Activated CD8-positive, alpha-beta memory T cell treated with anti-CD3 and anti-CD28 coated beads, Interleukin-2, amount 50 U/mL, for 1 hour (primary cell): ENCODE measurements around the gene RHBDL3.

Source experiments
- DNase-seq: peaks from one replicate; pipeline ENCODE4 v3.0.0-alpha.2; 2020; ENCODE audit errors: extremely low read depth

RHBDL3 gene

DNA sequence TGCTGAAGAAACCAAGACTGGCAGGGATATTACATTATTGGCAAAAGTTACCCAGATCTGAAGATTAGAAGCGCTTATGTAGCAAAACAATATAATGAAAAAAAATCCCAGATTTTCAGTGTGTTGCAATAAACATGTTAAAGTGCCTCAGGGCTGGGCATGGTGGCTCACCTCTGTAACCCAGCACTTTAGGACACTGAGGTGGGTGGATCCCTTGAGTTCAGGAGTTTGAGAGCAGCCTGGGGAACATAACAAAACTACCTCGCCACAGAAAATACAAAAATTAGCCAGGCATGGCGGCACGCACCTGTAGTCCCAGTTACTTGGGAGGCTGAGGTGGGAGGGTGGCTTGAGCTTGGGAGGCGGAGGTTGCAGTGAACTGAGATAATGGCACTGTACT, 91.1 kb downstream of the RHBDL3 start:
- no peak for DNase-seq

DNA sequence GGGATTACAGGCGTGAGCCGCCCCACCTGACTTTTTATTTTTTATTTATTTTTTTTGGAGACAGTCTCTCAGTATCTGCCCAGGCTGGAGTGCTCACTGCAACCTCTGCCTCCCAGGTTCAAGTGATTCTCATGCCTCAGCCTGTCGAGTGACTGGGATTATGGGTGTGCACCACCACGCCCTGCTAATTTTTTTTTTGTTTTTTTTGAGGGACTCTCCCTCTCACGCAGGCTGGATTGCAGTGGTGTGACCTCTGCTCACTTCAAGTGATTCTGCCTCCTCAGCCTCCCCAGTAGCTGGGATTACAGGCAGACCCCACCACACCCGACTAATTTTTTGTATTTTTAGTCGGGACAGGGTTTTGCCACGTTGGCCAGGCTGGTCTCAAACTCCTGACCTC, 92.0 kb downstream of the RHBDL3 start:
- DNase-seq, result no peak

DNA sequence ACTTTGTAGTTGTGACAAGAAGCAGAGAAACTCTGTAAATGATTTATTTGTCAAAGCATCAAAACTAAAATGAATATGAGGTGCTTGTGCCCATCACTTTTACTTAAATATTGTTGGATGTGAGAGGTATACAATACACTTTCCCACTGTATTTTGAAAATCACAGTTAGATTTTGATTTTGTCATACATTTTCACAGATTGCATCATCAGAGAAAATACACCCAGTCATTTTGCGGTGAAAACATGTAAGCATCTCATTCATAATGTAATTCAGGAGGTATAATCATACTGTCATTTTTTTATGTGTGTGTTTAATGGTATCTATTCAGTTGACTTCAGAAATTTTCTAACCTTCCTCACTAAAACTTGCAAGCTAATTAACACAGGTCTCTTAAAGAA, 95.6 kb downstream of the RHBDL3 start:
- DNase-seq, result no peak

DNA sequence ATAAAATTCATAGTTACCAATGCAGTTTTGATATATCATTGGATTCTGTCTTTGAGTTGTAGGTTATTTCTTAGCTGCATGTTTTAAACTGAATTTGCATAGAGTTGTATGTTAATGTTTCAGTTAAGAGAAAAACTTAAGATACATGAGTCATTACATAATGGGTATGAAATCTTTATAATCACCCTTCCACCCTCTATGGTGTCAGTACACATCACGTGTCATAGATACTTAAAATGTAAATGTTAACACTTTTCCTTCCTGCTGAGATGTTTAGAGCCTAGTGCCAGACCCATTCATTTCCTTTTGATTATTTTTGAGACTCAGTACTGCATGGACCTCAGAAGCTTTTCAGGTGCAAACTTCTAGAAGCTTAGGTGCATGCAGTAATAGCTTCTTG, 104.8 kb downstream of the RHBDL3 start:
- no peak for DNase-seq
